HG02885 (cell line): ENCODE measurements around the gene PPP4C.

Source experiments
- ATAC-seq: cut with Tn5 transposase; IDR thresholded peaks from one replicate; pipeline ENCODE4 v1.9.1; 2021; ENCODE audit warnings: mild to moderate bottlenecking; ENCODE audit not compliant: unreplicated experiment, poor library complexity

Gene PPP4C

DNA sequence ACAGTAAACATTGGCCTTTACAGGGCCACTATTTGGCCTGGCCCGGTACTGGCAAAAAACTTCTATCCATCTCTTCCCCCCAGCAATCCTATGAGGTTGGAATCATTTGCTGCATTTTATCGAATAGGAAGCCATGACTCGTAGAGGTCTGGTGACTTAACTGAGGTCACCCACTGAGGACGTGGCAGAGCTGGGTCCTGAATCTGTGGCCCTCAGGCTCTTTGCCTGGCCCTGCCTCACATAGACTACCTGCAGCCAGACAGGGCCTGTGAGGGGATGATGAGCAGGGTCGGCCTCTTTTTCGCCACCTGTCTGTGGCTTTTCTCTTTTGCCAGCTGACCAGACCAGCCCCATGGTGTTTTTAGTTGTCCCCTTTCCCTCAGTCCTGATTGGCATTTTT, 1.9 kb downstream of the PPP4C start:
- ATAC-seq = no peak

GRCh38 chr16:30078744-30079143, 3.0 kb downstream of the PPP4C start:
- no peak for ATAC-seq

- ATAC-seq = no peak
These were observed 3.7 kb downstream of the PPP4C start for GRCh38 chr16:30079480-30079879.

DNA sequence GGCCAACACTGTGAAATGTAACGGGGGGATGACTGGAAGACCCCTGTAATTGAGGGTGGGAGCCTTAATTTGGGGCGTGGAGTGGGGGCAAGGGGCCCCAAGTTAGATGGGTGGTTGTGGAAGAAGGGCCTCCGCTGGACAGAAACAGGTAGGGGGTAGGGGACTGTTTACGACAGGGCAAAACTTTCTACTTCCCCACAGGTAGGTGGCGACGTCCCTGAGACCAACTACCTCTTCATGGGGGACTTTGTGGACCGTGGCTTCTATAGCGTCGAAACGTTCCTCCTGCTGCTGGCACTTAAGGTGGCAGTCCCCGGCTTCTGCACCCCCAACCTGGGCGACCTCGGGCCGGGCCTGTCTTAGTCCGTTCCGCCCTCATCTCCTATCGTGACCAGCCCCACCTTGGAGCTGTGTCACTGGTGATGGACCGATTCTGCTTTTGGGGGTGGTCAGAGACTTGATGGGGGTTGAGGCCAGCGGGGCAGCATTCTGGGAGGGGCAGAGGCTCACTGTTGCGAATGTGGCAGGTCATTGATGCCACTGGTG, 6.8 kb downstream of the PPP4C start:
- ATAC-seq = no peak

GRCh38 chr16:30083216-30084055, 7.6 kb downstream of the PPP4C start:
- ATAC-seq = no peak

DNA sequence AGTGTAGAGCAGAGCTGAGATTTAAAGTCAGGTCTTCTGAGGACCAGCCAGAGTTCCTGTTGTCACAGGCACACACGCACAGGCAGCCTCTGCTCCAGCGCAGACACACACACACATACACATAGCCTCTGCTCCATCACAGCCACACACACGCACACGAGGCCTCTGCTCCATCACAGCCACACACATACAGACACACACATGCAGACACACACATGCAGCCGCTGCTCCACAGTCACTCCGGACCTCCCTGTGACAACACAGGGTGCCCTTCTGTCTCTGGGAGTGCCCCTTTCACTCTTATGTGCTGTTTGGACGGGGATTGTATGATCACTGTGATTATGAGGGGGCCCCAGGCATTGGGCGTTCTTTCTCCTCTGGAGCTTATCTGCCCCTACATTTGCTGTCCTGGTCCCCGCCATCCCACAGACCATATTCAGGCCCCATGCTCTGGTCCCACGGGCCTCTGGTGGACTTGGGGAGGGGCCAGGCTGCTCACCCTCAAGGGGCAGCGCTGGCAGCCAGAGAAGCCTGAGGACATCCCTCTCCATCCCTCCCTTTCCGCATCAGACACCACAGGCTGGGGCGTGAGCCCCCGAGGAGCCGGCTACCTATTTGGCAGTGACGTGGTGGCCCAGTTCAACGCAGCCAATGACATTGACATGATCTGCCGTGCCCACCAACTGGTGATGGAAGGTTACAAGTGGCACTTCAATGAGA, 8.5 kb downstream of the PPP4C start:
- no peak for ATAC-seq

DNA sequence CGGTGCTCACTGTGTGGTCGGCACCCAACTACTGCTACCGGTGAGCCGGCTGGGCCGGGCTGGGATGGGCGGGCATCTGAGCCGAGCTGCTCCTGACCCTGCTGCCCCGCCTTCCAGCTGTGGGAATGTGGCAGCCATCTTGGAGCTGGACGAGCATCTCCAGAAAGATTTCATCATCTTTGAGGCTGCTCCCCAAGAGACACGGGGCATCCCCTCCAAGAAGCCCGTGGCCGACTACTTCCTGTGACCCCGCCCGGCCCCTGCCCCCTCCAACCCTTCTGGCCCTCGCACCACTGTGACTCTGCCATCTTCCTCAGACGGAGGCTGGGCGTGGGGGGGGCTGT, 9.0 kb downstream of the PPP4C start:
- no peak for ATAC-seq

- no peak for ATAC-seq
These were observed 9.5 kb downstream of the PPP4C start for GRCh38 chr16:30085247-30085646.

DNA sequence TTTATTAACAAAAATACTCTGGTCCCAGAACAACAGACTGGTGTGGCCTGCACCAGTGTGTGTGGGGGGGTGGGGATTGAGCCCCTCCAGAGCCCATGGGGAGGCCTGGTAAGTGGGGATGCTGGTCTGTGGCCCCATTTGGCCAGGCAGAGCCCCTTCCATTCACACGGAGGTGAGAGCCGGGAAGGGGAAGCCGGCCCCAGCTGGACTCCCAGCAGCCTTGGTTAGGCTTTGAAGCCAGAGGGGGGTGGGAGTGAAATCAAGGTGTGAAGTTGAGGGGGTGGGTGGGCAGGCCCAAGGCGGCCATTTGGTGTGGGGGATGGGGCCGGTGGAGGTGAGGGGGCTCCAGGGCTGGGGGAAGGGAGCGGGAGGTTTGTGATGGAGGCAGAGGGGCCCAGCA, 10.0 kb downstream of the PPP4C start:
- no peak for ATAC-seq

DNA sequence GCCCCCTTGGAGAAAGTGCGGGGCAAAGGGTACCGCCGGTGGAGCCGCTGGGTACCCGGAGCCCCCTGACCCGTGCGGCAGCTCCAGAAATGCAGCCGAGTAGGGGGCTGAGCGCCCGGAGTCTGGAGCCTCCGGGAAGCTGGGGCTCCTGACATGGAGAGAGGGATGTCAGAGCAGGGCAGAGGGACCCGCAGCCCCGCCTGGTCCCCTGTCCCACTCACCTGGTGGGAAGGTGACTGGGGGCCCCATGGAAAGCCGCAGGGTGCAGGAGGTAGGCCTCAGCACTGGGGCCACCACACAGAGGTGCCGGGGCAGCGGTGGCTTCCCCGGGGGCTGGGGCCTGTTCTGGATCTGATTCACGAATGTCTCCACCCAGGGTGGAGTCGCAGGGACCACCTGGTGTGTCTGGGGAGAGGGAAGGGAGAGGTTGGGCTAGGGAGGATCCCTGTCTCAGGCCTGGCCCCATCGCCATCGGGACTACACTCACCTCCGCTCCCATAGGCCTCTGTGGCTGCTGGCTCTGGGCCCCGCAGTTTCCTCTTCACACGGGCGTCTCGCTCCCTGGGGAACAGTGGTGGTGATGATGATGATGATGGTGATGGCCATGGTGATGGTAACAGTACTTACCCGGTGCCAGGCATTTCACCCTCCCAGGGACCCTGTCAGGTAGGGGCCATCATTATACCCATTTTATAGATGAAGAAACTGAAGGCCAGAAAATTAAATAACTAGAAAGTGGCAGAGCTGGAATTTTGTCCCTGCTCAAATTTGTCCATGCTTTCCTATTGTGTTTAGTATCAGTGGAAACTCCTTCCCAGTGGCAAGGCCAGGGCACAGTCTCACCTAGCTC, 10.7 kb downstream of the PPP4C start:
- ATAC-seq = no peak

DNA sequence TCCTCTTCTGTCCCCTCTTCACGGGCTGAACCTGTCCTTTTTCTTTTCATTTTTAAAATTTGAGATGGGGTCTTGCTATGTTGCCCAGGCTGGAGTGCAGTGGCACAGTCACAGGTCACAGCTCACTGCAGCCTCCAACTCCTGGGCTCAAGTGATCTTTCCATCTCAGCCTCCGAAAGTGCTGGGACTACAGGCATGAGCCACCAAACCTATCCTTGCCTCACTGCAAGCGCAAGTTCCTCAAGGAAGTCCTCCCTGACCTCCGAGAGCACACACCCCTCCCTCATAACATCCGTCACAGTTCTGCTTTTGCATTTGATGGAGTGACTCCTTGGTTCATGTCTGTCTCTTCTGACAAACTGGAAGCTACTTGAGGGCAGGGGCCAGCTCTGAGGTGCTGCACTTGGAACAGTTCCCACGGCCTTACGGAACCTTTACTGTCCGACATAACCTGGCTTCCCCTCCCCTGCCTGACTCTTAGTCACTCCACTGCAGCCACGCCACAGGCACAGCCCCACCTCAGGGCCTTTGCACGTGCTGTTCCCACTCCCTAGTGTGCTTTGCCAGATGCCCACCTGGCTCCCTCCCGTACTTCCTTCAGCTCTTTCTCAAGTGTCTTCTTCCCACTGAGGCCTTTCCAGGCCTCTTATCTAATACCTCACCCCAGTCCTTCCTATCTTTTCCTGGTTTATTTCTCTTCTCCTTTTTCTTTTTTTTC, 11.5 kb downstream of the PPP4C start:
- ATAC-seq = no peak

DNA sequence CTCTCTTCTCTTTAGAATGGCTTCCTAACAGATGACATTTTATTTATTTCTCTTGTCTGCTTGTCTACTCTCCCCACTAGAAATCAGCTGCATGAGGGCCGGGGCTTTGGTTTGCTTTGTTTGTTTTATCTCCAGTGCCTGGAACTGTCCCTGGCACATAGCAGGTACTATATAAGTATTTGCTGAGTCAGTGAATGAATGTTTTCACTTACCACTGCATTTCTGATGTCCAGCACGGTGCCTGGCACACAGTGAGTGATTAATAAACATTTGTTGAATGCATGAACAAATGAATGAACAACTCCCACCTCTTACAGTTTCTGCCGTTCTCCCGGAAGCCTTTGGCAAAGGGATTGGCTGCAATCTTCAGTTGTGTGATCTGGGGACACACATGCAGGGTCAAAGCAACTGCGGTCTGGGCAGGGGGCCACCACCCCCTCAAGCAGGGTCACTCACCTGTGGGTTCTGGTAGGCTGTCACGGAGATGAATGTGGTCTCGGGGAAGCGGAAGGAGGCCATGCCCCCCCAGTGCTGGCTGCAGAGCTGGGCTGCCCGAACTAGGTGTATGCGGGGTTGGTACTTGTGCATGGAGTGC, 12.5 kb downstream of the PPP4C start:
- no peak for ATAC-seq

GRCh38 chr16:30088832-30089624, 13.2 kb downstream of the PPP4C start:
- ATAC-seq = no peak

DNA sequence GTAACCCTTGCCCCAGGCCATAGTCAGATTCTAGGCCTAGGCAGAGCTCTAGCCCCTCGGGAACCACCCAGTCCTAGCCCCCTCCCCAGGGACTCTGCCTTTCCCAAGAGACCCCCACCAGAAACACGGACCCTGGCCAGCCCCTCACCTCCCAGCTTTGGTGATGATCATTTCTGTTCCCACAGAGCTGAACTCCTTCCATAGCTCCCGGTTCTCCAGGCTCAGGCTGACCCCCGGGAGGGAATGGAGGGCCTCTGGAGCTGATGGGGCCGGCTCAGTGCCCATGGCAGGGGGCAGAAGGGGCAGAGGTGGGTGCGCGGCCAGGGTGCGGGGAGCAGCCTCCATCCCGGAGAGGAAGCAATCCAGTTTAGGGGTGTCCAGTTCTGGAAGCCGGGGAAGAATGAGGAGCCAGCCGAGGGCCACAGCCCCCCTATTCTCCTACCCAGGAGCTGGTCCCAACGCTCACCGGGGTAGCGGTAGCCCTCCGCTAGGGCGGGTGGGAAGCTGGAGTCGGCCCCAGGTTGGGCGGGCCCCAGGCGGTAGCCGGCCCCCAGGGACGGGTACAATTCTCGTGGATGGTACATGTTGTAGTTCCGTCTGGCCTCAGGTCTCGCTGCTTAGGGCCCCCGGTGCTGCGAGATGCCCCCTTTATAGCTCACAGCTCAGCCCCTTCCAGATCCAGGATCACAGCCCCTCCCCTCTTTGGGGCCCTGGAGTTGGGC, 15.0 kb downstream of the PPP4C start:
- no peak for ATAC-seq

- ATAC-seq = peak; percentile 72
These were observed 15.9 kb downstream of the PPP4C start, which contains the start of gene TBX6 for GRCh38 chr16:30091474-30092372. TSS of gene TBX6 (minus strand) at chr16:30091924. CDS start at chr16:30091193, 731 bp downstream.

DNA sequence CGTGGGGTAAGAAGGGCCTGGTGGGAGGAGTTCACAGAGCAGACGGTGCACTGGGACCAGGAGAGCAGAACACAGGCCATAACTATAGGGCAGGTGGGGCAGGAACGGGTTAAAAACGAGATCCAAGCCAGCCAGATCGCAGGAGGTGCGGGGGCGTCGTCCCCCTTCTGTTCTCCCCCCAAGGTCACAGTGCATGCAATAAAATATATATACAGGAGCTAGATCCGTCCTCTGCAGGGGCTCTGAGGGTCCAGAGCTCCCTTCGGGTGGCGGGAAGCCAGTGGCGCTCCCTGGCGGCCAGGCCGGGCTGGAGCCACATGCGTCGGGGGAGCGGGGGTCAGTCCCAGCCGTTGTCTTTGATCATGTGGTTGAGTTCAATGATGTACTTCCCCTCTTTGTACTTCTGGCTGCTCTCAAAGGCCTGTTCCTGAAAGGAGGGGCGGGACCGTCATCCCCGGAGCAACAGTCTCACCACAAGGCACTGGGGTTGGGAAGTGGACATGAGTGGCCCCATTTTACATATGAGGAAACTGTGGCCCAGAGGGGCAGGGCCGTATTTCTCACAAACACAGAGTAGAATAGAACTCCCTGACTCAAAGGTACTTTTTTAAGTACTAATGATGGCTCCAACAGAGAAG, 16.7 kb downstream of the PPP4C start:
- peak; percentile 43 for ATAC-seq
